Stimulated activated CD8-positive, alpha-beta memory T cell treated with anti-CD3 and anti-CD28 coated beads, Interleukin-7, amount 100 ng/mL, for 4 hours (primary cell): ENCODE results near the gene TIMP2.
"Not testable (repeated sequence)": the region's sequence is repeated elsewhere in the genome, so short reads cannot be mapped to it uniquely, and the experiment has no call there.

Experiments
- DNase-seq, 2 donors: peaks; one replicate each; pipeline ENCODE4 v3.0.0-alpha.2; 2020; ENCODE audit warnings: low read depth in 2 of 2

TIMP2 gene

GRCh38 chr17:78890096-78890495 lies 35.1 kb downstream of the TIMP2 start:
- DNase-seq: not testable (repeated sequence)

- DNase-seq: no peak
Observed at GRCh38 chr17:78889531-78889930, 35.7 kb downstream of the TIMP2 start.

GRCh38 chr17:78888941-78889518 lies 36.2 kb downstream of the TIMP2 start:
- no peak for DNase-seq

GRCh38 chr17:78886954-78887353 lies 38.2 kb downstream of the TIMP2 start:
- DNase-seq: no peak

GRCh38 chr17:78885956-78886355 lies 39.2 kb downstream of the TIMP2 start:
- DNase-seq: no peak

GRCh38 chr17:78884876-78885667 lies 40.1 kb downstream of the TIMP2 start:
- DNase-seq: no peak

GRCh38 chr17:78884148-78884825 lies 40.9 kb downstream of the TIMP2 start:
- no peak for DNase-seq

GRCh38 chr17:78883533-78884131 lies 41.6 kb downstream of the TIMP2 start:
- no peak for DNase-seq

GRCh38 chr17:78883089-78883532 lies 42.1 kb downstream of the TIMP2 start:
- DNase-seq: no peak

GRCh38 chr17:78882540-78883088 lies 42.6 kb downstream of the TIMP2 start:
- DNase-seq: no peak

GRCh38 chr17:78879635-78880186 lies 45.5 kb downstream of the TIMP2 start:
- no peak for DNase-seq

GRCh38 chr17:78878871-78879527 lies 46.2 kb downstream of the TIMP2 start:
- DNase-seq: no peak

- no peak for DNase-seq
Observed at GRCh38 chr17:78878261-78878660, 46.9 kb downstream of the TIMP2 start.

- DNase-seq: not testable (repeated sequence)
Observed at GRCh38 chr17:78876954-78877517, 48.2 kb downstream of the TIMP2 start.

- DNase-seq: no peak
Observed at GRCh38 chr17:78876094-78876597, 49.0 kb downstream of the TIMP2 start.

GRCh38 chr17:78875363-78876093 lies 49.7 kb downstream of the TIMP2 start:
- no peak for DNase-seq

GRCh38 chr17:78873519-78874340 lies 51.5 kb downstream of the TIMP2 start:
- no peak for DNase-seq

- DNase-seq: no peak
Observed at GRCh38 chr17:78872486-78872885, 52.7 kb downstream of the TIMP2 start.

- DNase-seq: no peak
Observed at GRCh38 chr17:78870621-78871020, 54.6 kb downstream of the TIMP2 start.
